Prostate gland (tissue), 2 donors: ENCODE data around the gene CDRT4. TPM values are rescaled to one million over a fixed set of nuclear protein-coding genes. Genes with fewer than 3 reads are reported as not detected.

Experiments used
- DNase-seq: peaks from one replicate; pipeline ENCODE4 v3.0.0-alpha.2; 2019; ENCODE audit warnings: low spot score
- H3K27ac ChIP-seq, 2 donors: fragments of 200-600 bp; sonication (generic); 2 replicates each; pipeline ENCODE4 v1.5.1; 2017 to 2019
- H3K27me3 ChIP-seq: fragments of 200-600 bp; sonication (generic); replicated peaks from 2 replicates; pipeline ENCODE4 v1.5.1; 2019; ENCODE audit not compliant: insufficient read depth
- H3K36me3 ChIP-seq, 2 donors: fragments of 200-600 bp; sonication (generic); 1 replicate in 1 of 2; 2 replicates in 1 of 2; pipeline versions ENCODE4 v1.5.1 to v1.8.1; 2017 to 2019
- H3K4me1 ChIP-seq: fragments of 200-600 bp; sonication (generic); replicated peaks from 2 replicates; pipeline ENCODE4 v1.5.1; 2019
- H3K4me3 ChIP-seq, 2 donors: fragments of 200-600 bp; sonication (generic); 2 replicates each; pipeline ENCODE4 v1.5.1; 2017 to 2019
- H3K9me3 ChIP-seq: fragments of 200-600 bp; sonication (generic); 2 replicates; pipeline ENCODE4 v1.5.1; 2017
- POLR2A ChIP-seq: fragments of 450-650 bp; IDR thresholded peaks from one replicate; pipeline ENCODE4 v1.6.1; 2016; ENCODE audit warnings: antibody characterized with exemption, mild to moderate bottlenecking
- POLR2AphosphoS5 ChIP-seq: sonication (generic); formaldehyde crosslinking; IDR thresholded peaks from one replicate; pipeline ENCODE4 v1.6.1; 2017; ENCODE audit warnings: antibody characterized with exemption
- WGBS: methylation state at CpG from one replicate; pipeline ENCODE4 v1.1.5; 2018; 5-methylcytosine and 5-hydroxymethylcytosine counted together
- intact Hi-C: fragments of 100-400 bp; cut with DNase I; formaldehyde crosslinking; loops from one replicate; pipeline ENCODE4 v1.14.2; 2022
- total RNA-seq, 2 donors: library from RNA; depleted of rRNA; stranded (reverse); fragments of >200 nt; gene quantifications; one replicate each; pipeline ENCODE4 v1.1.0, GENCODE V29; 2016
- TF ChIP-seq, protein P1 (sequence below), 4 experiments: fragments of 200-600 bp in 2 of 4; fragments of 450-650 bp in 2 of 4; sonication (generic) in 2 of 4; IDR thresholded peaks; 1 replicate in 3 of 4; 2 replicates in 1 of 4; pipeline ENCODE4 v1.5.1; 2016 to 2019; ENCODE audit warnings: antibody characterized with exemption in 4 of 4, mild to moderate bottlenecking in 2 of 4, moderate library complexity in 2 of 4

Gene CDRT4
- total RNA-seq, 2 donors from 2014 or later = 8.5 to 13.0 TPM

- 43% methylated on average over 6 of the region's 6 CpGs for WGBS
These were observed 45.8 kb upstream of the CDRT4 start for GRCh38 chr17:15513058-15513791.

GRCh38 chr17:15512071-15512709 is 44.8 kb upstream of the CDRT4 start:
- TF ChIP-seq POLR2AphosphoS5 (no peak), POLR2A (no peak)
- TF ChIP-seq, protein P1, sequence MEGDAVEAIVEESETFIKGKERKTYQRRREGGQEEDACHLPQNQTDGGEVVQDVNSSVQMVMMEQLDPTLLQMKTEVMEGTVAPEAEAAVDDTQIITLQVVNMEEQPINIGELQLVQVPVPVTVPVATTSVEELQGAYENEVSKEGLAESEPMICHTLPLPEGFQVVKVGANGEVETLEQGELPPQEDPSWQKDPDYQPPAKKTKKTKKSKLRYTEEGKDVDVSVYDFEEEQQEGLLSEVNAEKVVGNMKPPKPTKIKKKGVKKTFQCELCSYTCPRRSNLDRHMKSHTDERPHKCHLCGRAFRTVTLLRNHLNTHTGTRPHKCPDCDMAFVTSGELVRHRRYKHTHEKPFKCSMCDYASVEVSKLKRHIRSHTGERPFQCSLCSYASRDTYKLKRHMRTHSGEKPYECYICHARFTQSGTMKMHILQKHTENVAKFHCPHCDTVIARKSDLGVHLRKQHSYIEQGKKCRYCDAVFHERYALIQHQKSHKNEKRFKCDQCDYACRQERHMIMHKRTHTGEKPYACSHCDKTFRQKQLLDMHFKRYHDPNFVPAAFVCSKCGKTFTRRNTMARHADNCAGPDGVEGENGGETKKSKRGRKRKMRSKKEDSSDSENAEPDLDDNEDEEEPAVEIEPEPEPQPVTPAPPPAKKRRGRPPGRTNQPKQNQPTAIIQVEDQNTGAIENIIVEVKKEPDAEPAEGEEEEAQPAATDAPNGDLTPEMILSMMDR (IDR thresholded peaks at IDR 0.05) = no peak
- peaks cover 0 to 5% of the 10 kb centered on the region in 2 donors for H3K36me3 ChIP-seq
- H3K4me3 ChIP-seq = no peak overlapping the region
- intact Hi-C loops = no loop called here
- no peaks in the 10 kb centered on the region for H3K27me3 ChIP-seq
- no peaks in the 10 kb centered on the region for H3K4me1 ChIP-seq
- DNase-seq = no peak
- no peaks in the 10 kb centered on the region for H3K9me3 ChIP-seq
- 100% methylated on average over 4 of the region's 4 CpGs for WGBS
- H3K27ac ChIP-seq = no peak overlapping the region

More at GRCh38 chr17:15513058-15513791, 45.8 kb upstream of the CDRT4 start:
- H3K27ac ChIP-seq = peak overlapping the region; percentile 26 to 44
- no peaks in the 10 kb centered on the region for H3K9me3 ChIP-seq
- peaks cover 0 to 5% of the 10 kb centered on the region in 2 donors for H3K36me3 ChIP-seq
- no peak overlapping the region for H3K4me3 ChIP-seq
- no peak for DNase-seq
- no peaks in the 10 kb centered on the region for H3K4me1 ChIP-seq
- H3K27me3 ChIP-seq = no peaks in the 10 kb centered on the region
- TF ChIP-seq, protein P1 (IDR thresholded peaks at IDR 0.05) = no peak
- no peak for TF ChIP-seq POLR2A
- TF ChIP-seq POLR2AphosphoS5 = no peak
- intact Hi-C loops = no loop called here

- Histone ChIP-seq H3K9me3 (no peaks in the 10 kb centered on the region), H3K36me3 (peaks cover 0 to 5% of the 10 kb centered on the region in 2 donors), H3K27ac (no peak overlapping the region), H3K27me3 (no peaks in the 10 kb centered on the region), H3K4me1 (no peaks in the 10 kb centered on the region), H3K4me3 (no peak overlapping the region)
- WGBS = 55% methylated on average over 2 of the region's 2 CpGs
- TF ChIP-seq POLR2A (no peak), POLR2AphosphoS5 (no peak)
- TF ChIP-seq, protein P1 (IDR thresholded peaks at IDR 0.05) = no peak
- intact Hi-C loops = no loop called here
- no peak for DNase-seq
These were observed 43.7 kb upstream of the CDRT4 start for GRCh38 chr17:15511142-15511541.

- Histone ChIP-seq H3K4me1 (no peaks in the 10 kb centered on the region), H3K9me3 (no peaks in the 10 kb centered on the region), H3K36me3 (no peaks in the 10 kb centered on the region), H3K27ac (no peak overlapping the region), H3K27me3 (no peaks in the 10 kb centered on the region), H3K4me3 (no peak overlapping the region)
- TF ChIP-seq, protein P1 (IDR thresholded peaks at IDR 0.05) = no peak
- TF ChIP-seq POLR2AphosphoS5 = no peak
- no peak for TF ChIP-seq POLR2A
- 42% methylated on average over 3 of the region's 3 CpGs for WGBS
- intact Hi-C loops = no loop called here
- DNase-seq = no peak
These were observed 42.9 kb upstream of the CDRT4 start for GRCh38 chr17:15510361-15510760.
